IMR-90 (cell line): ENCODE data around the gene TMEM212. TPM values are rescaled to one million over a fixed set of nuclear protein-coding genes. Genes with fewer than 3 reads are reported as not detected.
A peak's percentile ranks its signal among the peaks of the same experiment; 100 is the strongest.

Source experiments
- ATAC-seq: fragments of 200-7000 bp; cut with Tn5 transposase; 2 replicates; pipeline ENCODE4 v1.9.1; 2020; ENCODE audit warnings: low read depth, mild to moderate bottlenecking, moderate library complexity
- BruUV-seq: library from RNA; stranded (reverse); fragments of 400-500 nt; replicated peaks from 2 replicates; lab custom pipeline; 2021; lab: Mats Ljungman, UMichigan
- CTCF ChIA-PET: fragments of 300-600 bp; formaldehyde crosslinking; extraction: SDS; loops from one replicate; lab custom pipeline; 2021; ENCODE audit warnings: antibody characterized with exemption; lab: Yijun Ruan, JAX
- POLR2A ChIA-PET: fragments of 300-600 bp; sonication (Branson Sonifier 250); formaldehyde crosslinking; loops from one replicate; lab custom pipeline; 2022; ENCODE audit warnings: antibody characterized with exemption; ENCODE audit not compliant: unreplicated experiment; lab: Charles Lee
- DNase-seq: peaks from one replicate; pipeline ENCODE4 v3.0.0; 2013
- H2AFZ ChIP-seq: replicated peaks from 2 replicates; pipeline ENCODE3; 2013; ENCODE audit warnings: low read length, mild to moderate bottlenecking; ENCODE audit not compliant: poor library complexity
- H2AK5ac ChIP-seq: 2 replicates; pipeline ENCODE4 v1.6.1; 2013; ENCODE audit warnings: low read depth, low read length, inconsistent platforms
- H2AK9ac ChIP-seq: replicated peaks from 2 replicates; pipeline ENCODE3; 2013; ENCODE audit warnings: mild to moderate bottlenecking, low read depth, low read length, moderate library complexity; ENCODE audit not compliant: poor library complexity
- H2BK120ac ChIP-seq: 2 replicates; pipeline ENCODE4 v1.6.1; 2013; ENCODE audit warnings: low read depth, low read length, inconsistent platforms
- H2BK15ac ChIP-seq: 3 replicates; pipeline ENCODE4 v1.6.1; 2013; ENCODE audit warnings: low read depth, low read length, inconsistent platforms
- H2BK20ac ChIP-seq: 2 replicates; pipeline ENCODE4 v1.6.1; 2013; ENCODE audit warnings: low read depth, mild to moderate bottlenecking, inconsistent platforms, low read length, moderate library complexity
- H2BK5ac ChIP-seq: 2 replicates; pipeline ENCODE4 v1.6.1; 2013; ENCODE audit warnings: mild to moderate bottlenecking, low read depth, low read length, inconsistent platforms; ENCODE audit not compliant: poor library complexity, severe bottlenecking
- H3K14ac ChIP-seq: replicated peaks from 2 replicates; pipeline ENCODE4 v1.6.1; 2013; ENCODE audit warnings: low read depth, low read length, inconsistent platforms
- H3K18ac ChIP-seq: 2 replicates; pipeline ENCODE4 v1.6.1; 2013; ENCODE audit warnings: low read depth, low read length, control low read depth
- H3K23ac ChIP-seq: 2 replicates; pipeline ENCODE4 v1.6.1; 2013; ENCODE audit warnings: low read depth, low read length, inconsistent platforms
- H3K27ac ChIP-seq: 2 replicates; pipeline ENCODE4 v1.5.1; 2013; ENCODE audit warnings: mild to moderate bottlenecking, control low read depth, low read length; ENCODE audit not compliant: insufficient read depth
- H3K27me3 ChIP-seq: 2 replicates; pipeline ENCODE4 v1.6.1; 2013; ENCODE audit warnings: low read length; ENCODE audit not compliant: control insufficient read depth, insufficient read depth
- H3K36me3 ChIP-seq: 2 replicates; pipeline ENCODE4 v1.6.1; 2013; ENCODE audit warnings: low read length, mixed read lengths; ENCODE audit not compliant: control insufficient read depth, insufficient read depth
- H3K4ac ChIP-seq: 2 replicates; pipeline ENCODE4 v1.6.1; 2013; ENCODE audit warnings: low read depth, low read length, inconsistent platforms
- H3K4me1 ChIP-seq: 2 replicates; pipeline ENCODE4 v1.6.1; 2013; ENCODE audit warnings: low read length, mixed read lengths; ENCODE audit not compliant: control insufficient read depth, insufficient read depth
- H3K4me2 ChIP-seq: 2 replicates; pipeline ENCODE4 v1.6.1; 2013; ENCODE audit warnings: low read depth, mild to moderate bottlenecking, control low read depth, low read length, moderate library complexity
- H3K4me3 ChIP-seq: 2 replicates; pipeline ENCODE4 v1.5.1; 2013; ENCODE audit warnings: low read depth, mild to moderate bottlenecking, control low read depth, low read length, moderate library complexity; ENCODE audit not compliant: insufficient read depth
- H3K56ac ChIP-seq: 2 replicates; pipeline ENCODE4 v1.6.1; 2013; ENCODE audit warnings: low read length, inconsistent platforms; ENCODE audit not compliant: insufficient read depth; ENCODE audit errors: extremely low read depth
- H3K79me1 ChIP-seq, 2 experiments: 2 replicates each; pipeline ENCODE4 v1.6.1; 2013; ENCODE audit warnings: low read length in 2 of 2, inconsistent platforms in 1 of 2, low read depth in 1 of 2
- H3K9ac ChIP-seq: 2 replicates; pipeline ENCODE4 v1.6.1; 2013; ENCODE audit warnings: low read depth, low read length, control low read depth
- H3K9me1 ChIP-seq: 2 replicates; pipeline ENCODE4 v1.6.1; 2013; ENCODE audit warnings: low read length, inconsistent platforms; ENCODE audit not compliant: insufficient read depth
- H3K9me3 ChIP-seq: 2 replicates; pipeline ENCODE4 v1.6.1; 2013; ENCODE audit warnings: low read length; ENCODE audit not compliant: control insufficient read depth, insufficient read depth
- H4K20me1 ChIP-seq: 2 replicates; pipeline ENCODE4 v1.6.1; 2013; ENCODE audit warnings: low read length, inconsistent platforms; ENCODE audit not compliant: insufficient read depth
- H4K5ac ChIP-seq: 2 replicates; pipeline ENCODE4 v1.6.1; 2013; ENCODE audit warnings: mild to moderate bottlenecking, low read depth, low read length, control low read depth
- H4K8ac ChIP-seq, 2 experiments: 2 replicates each; pipeline ENCODE4 v1.6.1; 2013; ENCODE audit warnings: low read depth in 2 of 2, low read length in 2 of 2, control low read depth in 1 of 2, inconsistent platforms in 1 of 2
- H4K91ac ChIP-seq: 2 replicates; pipeline ENCODE4 v1.6.1; 2013; ENCODE audit warnings: low read depth, low read length, inconsistent platforms; ENCODE audit not compliant: insufficient read depth
- BHLHE40 ChIP-seq: fragments of 150-350 bp; IDR thresholded peaks from 2 replicates; pipeline ENCODE4 v1.6.1; 2016; ENCODE audit warnings: mild to moderate bottlenecking, low read depth, low read length
- FOS ChIP-seq: fragments of 150-350 bp; IDR thresholded peaks from 2 replicates; pipeline ENCODE4 v1.6.1; 2016; ENCODE audit warnings: low read depth, low read length
- MAFK ChIP-seq: IDR thresholded peaks from 2 replicates; pipeline ENCODE4 v1.6.1; 2012; ENCODE audit warnings: low read depth, low read length, improper control_type of control experiment
- MAZ ChIP-seq: IDR thresholded peaks from 2 replicates; pipeline ENCODE4 v1.6.1; 2012; ENCODE audit warnings: low read depth, mild to moderate bottlenecking, low read length, improper control_type of control experiment, moderate library complexity, borderline replicate concordance
- POLR2A ChIP-seq: IDR thresholded peaks from 2 replicates; pipeline ENCODE4 v1.6.1; 2012; ENCODE audit warnings: mild to moderate bottlenecking, low read depth, low read length
- RAD21 ChIP-seq: IDR thresholded peaks from 2 replicates; pipeline ENCODE4 v1.6.1; 2012; ENCODE audit warnings: low read length, improper control_type of control experiment
- WGBS, 2 experiments: methylation state at CpG; one replicate each; pipeline versions ENCODE4 v1.1.5 to v1.1.7; 2013; ENCODE audit warnings: missing lambda C conversion rate in 2 of 2; ENCODE audit not compliant: insufficient read length in 1 of 2; ENCODE audit errors: extremely low coverage in 2 of 2; 5-methylcytosine and 5-hydroxymethylcytosine counted together
- dilution Hi-C: fragments of 300-500 bp; cut with HindIII; formaldehyde crosslinking; loops from one replicate; pipeline ENCODE4 v1.14.3; 2018; ENCODE audit warnings: low sequenced_read_pairs; ENCODE audit not compliant: unreplicated experiment
- in situ Hi-C: fragments of 300-500 bp; cut with MboI; formaldehyde crosslinking; loops from 3 replicates; pipeline ENCODE4 v1.14.3; 2019; ENCODE audit warnings: low sequenced_read_pairs, inconsistent platforms, mixed read lengths
- intact Hi-C: fragments of 100-400 bp; cut with micrococcal nuclease; formaldehyde crosslinking; loops from 2 replicates; pipeline ENCODE4 v1.10.0; 2022
- polyA plus RNA-seq, 3 experiments: library from polyadenylated mRNA; depleted of rRNA; stranded (reverse); fragments of >200 nt; gene quantifications; 2 replicates each; pipeline ENCODE4 v1.2.3, GENCODE V29; 2012; ENCODE audit warnings: low replicate concordance in 1 of 3
- total RNA-seq: library from RNA; depleted of rRNA; stranded (reverse); fragments of >200 nt; gene quantifications from 2 replicates; pipeline ENCODE4 v1.2.3, GENCODE V29; 2012
- TF ChIP-seq, protein P1 (sequence below): conservative IDR thresholded peaks from 2 replicates; pipeline ENCODE4 v1.5.1; 2012; ENCODE audit warnings: mild to moderate bottlenecking, low read depth, low read length, improper control_type of control experiment
- TF ChIP-seq, protein P2 (sequence below): fragments of 150-350 bp; IDR thresholded peaks from 2 replicates; pipeline ENCODE4 v1.6.1; 2016; ENCODE audit warnings: low read depth, mild to moderate bottlenecking, low read length, moderate library complexity, borderline replicate concordance

TMEM212 gene
- total and polyA plus RNA-seq, 2 of the 4 experiments (the other 2 are of a cell fraction) = not detected

DNA sequence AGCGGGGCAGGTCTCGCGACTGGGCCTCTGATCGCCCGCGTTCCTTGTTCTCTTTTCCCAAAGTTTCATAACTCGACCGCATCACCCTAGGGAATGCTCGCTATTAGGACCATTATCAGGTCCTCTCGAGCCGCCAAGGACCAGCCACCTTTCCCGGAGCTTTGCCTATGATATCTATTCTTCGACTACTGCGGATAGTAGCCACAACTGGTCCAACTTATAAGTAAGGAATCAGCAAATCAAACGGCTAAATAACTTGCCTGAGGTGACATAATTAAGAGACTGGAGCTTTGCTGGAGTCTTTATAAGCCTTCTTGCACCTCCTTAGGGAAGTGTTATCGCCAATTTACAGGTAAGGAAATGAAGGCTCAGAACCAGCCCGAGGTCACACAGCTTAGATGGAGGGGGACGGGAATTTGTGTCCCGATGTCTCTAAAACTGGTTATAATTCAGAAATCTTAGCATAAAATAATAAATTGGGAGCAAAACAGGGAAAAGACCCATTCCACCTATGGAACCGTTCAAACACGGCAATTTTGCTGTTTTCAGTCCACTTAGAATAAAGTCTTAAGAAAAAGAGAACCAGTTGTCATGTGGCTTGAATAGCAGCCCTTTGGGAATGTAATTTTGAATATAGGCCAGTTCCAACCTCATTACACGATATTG lies 32.4 kb upstream of the TMEM212 start:
- peak overlapping the region; percentile 91 for H2AFZ ChIP-seq
- H3K9ac ChIP-seq = peak overlapping the region; percentile 64
- ATAC-seq = no peak
- CTCF ChIA-PET = interaction anchor here (1.6 kb wide), 1 partner anchor 19 kb away, joined by 7 read pairs; no protein-coding TSS in a partner anchor
- H3K9me3 ChIP-seq = no peaks in the 10 kb centered on the region
- H3K27me3 ChIP-seq = no peaks in the 10 kb centered on the region
- peak overlapping the region; percentile 79 for H2BK5ac ChIP-seq
- peaks cover 9% of the 10 kb centered on the region for H3K4me1 ChIP-seq
- peak overlapping the region; percentile 85 for H3K14ac ChIP-seq
- peaks cover under 1% of the 10 kb centered on the region for H3K9me1 ChIP-seq
- intact Hi-C loops (loop anchor here (1.0 kb wide), 1 partner anchor 231 kb away; no protein-coding TSS in a partner anchor), in situ Hi-C loops (no loop called here), dilution Hi-C loops (no loop called here)
- peak overlapping the region; percentile 29 to 92; a peak in 3 of 4 replicates for H4K8ac ChIP-seq
- H2AK5ac ChIP-seq = peak overlapping the region; percentile 57
- H3K36me3 ChIP-seq = no peaks in the 10 kb centered on the region
- peak overlapping the region; percentile 92 for H2BK120ac ChIP-seq
- peak overlapping the region; percentile 96 for H3K27ac ChIP-seq
- TF ChIP-seq RAD21 (no peak), MAZ (no peak), MAFK (no peak), BHLHE40 (no peak), POLR2A (no peak; the same call in 1 of the 2 replicates), FOS (no peak)
- TF ChIP-seq, protein P1, sequence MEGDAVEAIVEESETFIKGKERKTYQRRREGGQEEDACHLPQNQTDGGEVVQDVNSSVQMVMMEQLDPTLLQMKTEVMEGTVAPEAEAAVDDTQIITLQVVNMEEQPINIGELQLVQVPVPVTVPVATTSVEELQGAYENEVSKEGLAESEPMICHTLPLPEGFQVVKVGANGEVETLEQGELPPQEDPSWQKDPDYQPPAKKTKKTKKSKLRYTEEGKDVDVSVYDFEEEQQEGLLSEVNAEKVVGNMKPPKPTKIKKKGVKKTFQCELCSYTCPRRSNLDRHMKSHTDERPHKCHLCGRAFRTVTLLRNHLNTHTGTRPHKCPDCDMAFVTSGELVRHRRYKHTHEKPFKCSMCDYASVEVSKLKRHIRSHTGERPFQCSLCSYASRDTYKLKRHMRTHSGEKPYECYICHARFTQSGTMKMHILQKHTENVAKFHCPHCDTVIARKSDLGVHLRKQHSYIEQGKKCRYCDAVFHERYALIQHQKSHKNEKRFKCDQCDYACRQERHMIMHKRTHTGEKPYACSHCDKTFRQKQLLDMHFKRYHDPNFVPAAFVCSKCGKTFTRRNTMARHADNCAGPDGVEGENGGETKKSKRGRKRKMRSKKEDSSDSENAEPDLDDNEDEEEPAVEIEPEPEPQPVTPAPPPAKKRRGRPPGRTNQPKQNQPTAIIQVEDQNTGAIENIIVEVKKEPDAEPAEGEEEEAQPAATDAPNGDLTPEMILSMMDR = no peak
- TF ChIP-seq, protein P2, sequence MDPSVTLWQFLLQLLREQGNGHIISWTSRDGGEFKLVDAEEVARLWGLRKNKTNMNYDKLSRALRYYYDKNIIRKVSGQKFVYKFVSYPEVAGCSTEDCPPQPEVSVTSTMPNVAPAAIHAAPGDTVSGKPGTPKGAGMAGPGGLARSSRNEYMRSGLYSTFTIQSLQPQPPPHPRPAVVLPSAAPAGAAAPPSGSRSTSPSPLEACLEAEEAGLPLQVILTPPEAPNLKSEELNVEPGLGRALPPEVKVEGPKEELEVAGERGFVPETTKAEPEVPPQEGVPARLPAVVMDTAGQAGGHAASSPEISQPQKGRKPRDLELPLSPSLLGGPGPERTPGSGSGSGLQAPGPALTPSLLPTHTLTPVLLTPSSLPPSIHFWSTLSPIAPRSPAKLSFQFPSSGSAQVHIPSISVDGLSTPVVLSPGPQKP = no peak
- WGBS, 2 experiments = no CpG with 5 or more reads among the region's 22 CpGs
- H2BK20ac ChIP-seq = peak overlapping the region; percentile 70
- H3K18ac ChIP-seq = peak overlapping the region; percentile 94
- H3K23ac ChIP-seq = peak overlapping the region; percentile 77
- POLR2A ChIA-PET = no interaction called here
- H2BK15ac ChIP-seq = peak overlapping the region; percentile 61; the same call in 1 of the 3 replicates
- H3K4me3 ChIP-seq = peak overlapping the region; percentile 76
- H3K56ac ChIP-seq = peak overlapping the region; percentile 64; the same call in 1 of the 2 replicates
- no TSS peak for BruUV-seq
- peak overlapping the region; percentile 84 for H3K4ac ChIP-seq
- H2AK9ac ChIP-seq = no peak overlapping the region
- DNase-seq = no peak
- H4K5ac ChIP-seq = peak overlapping the region; percentile 77
- H3K79me1 ChIP-seq = peaks cover 6 to 18% of the 10 kb centered on the region in 2 experiments; a peak in 3 of 4 replicates
- peak overlapping the region; percentile 85 for H4K91ac ChIP-seq
- no peaks in the 10 kb centered on the region; the same call in 1 of the 2 replicates for H4K20me1 ChIP-seq
- peak overlapping the region; percentile 90 for H3K4me2 ChIP-seq
